Psoas muscle (tissue), 8 donors: ENCODE measurements around the gene MRTFB. TPM values are rescaled to one million over a fixed set of nuclear protein-coding genes. Genes with fewer than 3 reads are reported as not detected.

ENCODE experiments used
- ATAC-seq, 4 donors: fragments of 200-7000 bp; cut with Tn5 transposase; one replicate each; pipeline ENCODE4 v1.9.1; 2020; ENCODE audit warnings: moderate library complexity in 3 of 4, mild to moderate bottlenecking in 2 of 4
- DNase-seq, 2 donors: peaks; one replicate each; pipeline ENCODE4 v3.0.0-alpha.2; 2020
- H3K27ac ChIP-seq: fragments of 200-600 bp; one replicate; pipeline ENCODE4 v1.8.0; 2022
- H3K27me3 ChIP-seq, 3 donors: fragments of 200-600 bp in 1 of 3; one replicate each; pipeline versions ENCODE4 v1.6.1 to v1.8.0; 2013 to 2022; ENCODE audit warnings: low read length in 2 of 3, mild to moderate bottlenecking in 2 of 3, moderate library complexity in 1 of 3; ENCODE audit not compliant: insufficient read depth in 3 of 3
- H3K36me3 ChIP-seq, 2 donors: fragments of 200-600 bp in 1 of 2; one replicate each; pipeline versions ENCODE4 v1.6.1 to v1.8.0; 2013 to 2022; ENCODE audit warnings: low read depth in 1 of 2, mild to moderate bottlenecking in 1 of 2, moderate library complexity in 1 of 2; ENCODE audit not compliant: insufficient read depth in 1 of 2
- H3K4me1 ChIP-seq: fragments of 200-600 bp; one replicate; pipeline ENCODE4 v1.8.0; 2022
- H3K4me3 ChIP-seq: fragments of 200-600 bp; one replicate; pipeline ENCODE4 v1.8.0; 2022; ENCODE audit warnings: mild to moderate bottlenecking
- H3K9me3 ChIP-seq: fragments of 200-600 bp; one replicate; pipeline ENCODE4 v1.8.0; 2022
- WGBS, 3 donors: extraction: QIAGEN DNeasy Blood & Tissue Kit; methylation state at CpG; one replicate each; pipeline versions ENCODE4 v1.1.6 to v1.1.7; 2013; 5-methylcytosine and 5-hydroxymethylcytosine counted together
- intact Hi-C, 2 donors: fragments of 100-400 bp; cut with DNase I; formaldehyde crosslinking; loops; one replicate each; pipeline versions ENCODE4 v1.11.0 to v1.14.2; 2022
- polyA plus RNA-seq, 3 donors: library from polyadenylated mRNA; stranded (reverse); fragments of 200-250 nt; gene quantifications; one replicate each; pipeline ENCODE4 v1.2.3, GENCODE V29; 2013
- total RNA-seq, 4 donors: library from RNA; stranded (reverse); fragmentation: NEBNext Ultra II Directional in 2 of 4; extraction: Animal tissue kit (Norgen Biotek cat#: 25700) in 2 of 4; gene quantifications; one replicate each; pipeline versions ENCODE4 v1.2.1 to v1.2.4, GENCODE V29; 2021 to 2023
- TF ChIP-seq, protein P1 (sequence below): fragments of 200-600 bp; IDR thresholded peaks from one replicate; pipeline ENCODE4 v1.8.0; 2022; ENCODE audit warnings: antibody characterized with exemption
- donor health status: healthy with polysubstance abuse.
- donor health status: DM: no; HTN: no; CAD: no; lungs with moderate emphysema.
- donor health status: Bipolar disorder and iron deficiency.
- donor health status: healthy.
- donor health status: DM: yes; HTN: yes; CAD: no.
- donor health status: DM: no; HTN: no; CAD: no.
- donor health status: DM: no; HTN: no; CAD: no.
- donor health status: DM: yes; HTN: yes; CAD: no.

MRTFB gene
- total and polyA plus RNA-seq, 7 donors, result 2.7 to 26.3 (median 14.1) TPM

DNA sequence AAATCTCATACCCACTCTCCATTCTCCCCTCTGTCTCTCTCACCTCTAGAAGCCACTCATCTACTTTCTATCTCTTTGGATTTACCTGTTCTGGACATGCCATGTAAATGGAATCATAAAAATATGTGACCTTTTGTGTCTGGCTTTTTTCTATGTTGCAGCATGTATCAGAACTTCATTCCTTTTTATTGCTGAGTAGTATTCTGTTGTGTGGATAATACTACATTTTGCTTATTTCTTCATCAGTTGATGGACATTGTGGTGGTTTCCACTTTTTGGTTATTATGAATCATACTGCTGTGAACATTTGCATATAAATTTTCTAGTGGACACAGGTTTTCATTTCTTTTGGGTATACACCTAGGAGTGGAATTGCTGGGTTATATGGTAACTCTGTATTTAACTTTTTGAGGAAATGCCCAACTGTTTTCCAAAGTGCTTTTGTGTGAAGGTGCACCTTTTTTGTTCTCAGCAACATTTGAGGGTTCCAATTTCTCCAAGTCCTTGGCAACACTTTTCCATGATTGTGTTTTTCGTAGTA is 18.2 kb downstream of the MRTFB start:
- WGBS, 3 donors, result 88 to 94% (median 89%) methylated on average over 1 of the region's 1 CpG
- no peak for DNase-seq
- no peak overlapping the region for H3K27ac ChIP-seq

DNA sequence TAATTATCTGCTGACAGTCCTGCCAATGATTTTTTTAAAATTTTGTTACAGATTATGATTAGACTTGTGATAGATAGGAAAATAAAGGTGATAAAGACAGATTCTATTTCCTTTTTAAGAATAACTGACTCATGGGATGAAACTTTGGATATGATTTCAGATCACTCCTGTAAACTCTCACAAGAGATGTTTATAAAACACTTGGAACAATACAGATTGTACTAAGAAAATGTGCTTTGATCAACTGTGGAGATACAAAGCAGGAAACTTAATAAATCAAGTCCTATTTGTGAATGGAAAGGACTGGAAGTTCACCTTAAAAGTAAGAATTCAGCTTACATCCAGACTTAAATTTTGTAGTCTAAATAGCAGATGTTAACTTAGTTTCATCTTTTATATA is 21.4 kb downstream of the MRTFB start:
- ATAC-seq (no peak), DNase-seq (no peak)
- Histone ChIP-seq H3K27me3 (no peaks in the 10 kb centered on the region), H3K4me3 (no peak overlapping the region), H3K4me1 (peaks cover 59% of the 10 kb centered on the region), H3K36me3 (no peaks in the 10 kb centered on the region), H3K27ac (no peak overlapping the region), H3K9me3 (no peaks in the 10 kb centered on the region)
- TF ChIP-seq, protein P1, sequence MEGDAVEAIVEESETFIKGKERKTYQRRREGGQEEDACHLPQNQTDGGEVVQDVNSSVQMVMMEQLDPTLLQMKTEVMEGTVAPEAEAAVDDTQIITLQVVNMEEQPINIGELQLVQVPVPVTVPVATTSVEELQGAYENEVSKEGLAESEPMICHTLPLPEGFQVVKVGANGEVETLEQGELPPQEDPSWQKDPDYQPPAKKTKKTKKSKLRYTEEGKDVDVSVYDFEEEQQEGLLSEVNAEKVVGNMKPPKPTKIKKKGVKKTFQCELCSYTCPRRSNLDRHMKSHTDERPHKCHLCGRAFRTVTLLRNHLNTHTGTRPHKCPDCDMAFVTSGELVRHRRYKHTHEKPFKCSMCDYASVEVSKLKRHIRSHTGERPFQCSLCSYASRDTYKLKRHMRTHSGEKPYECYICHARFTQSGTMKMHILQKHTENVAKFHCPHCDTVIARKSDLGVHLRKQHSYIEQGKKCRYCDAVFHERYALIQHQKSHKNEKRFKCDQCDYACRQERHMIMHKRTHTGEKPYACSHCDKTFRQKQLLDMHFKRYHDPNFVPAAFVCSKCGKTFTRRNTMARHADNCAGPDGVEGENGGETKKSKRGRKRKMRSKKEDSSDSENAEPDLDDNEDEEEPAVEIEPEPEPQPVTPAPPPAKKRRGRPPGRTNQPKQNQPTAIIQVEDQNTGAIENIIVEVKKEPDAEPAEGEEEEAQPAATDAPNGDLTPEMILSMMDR, result no peak
- intact Hi-C loops, result no loop called here

More for the DNA sequence above, 18.2 kb downstream of the MRTFB start:
- Histone ChIP-seq H3K36me3 (no peaks in the 10 kb centered on the region), H3K9me3 (no peaks in the 10 kb centered on the region), H3K27me3 (no peaks in the 10 kb centered on the region), H3K4me3 (no peak overlapping the region), H3K4me1 (peaks cover 55% of the 10 kb centered on the region)
- ATAC-seq, result no peak
- intact Hi-C loops, result no loop called here
- TF ChIP-seq, protein P1, result no peak

DNA sequence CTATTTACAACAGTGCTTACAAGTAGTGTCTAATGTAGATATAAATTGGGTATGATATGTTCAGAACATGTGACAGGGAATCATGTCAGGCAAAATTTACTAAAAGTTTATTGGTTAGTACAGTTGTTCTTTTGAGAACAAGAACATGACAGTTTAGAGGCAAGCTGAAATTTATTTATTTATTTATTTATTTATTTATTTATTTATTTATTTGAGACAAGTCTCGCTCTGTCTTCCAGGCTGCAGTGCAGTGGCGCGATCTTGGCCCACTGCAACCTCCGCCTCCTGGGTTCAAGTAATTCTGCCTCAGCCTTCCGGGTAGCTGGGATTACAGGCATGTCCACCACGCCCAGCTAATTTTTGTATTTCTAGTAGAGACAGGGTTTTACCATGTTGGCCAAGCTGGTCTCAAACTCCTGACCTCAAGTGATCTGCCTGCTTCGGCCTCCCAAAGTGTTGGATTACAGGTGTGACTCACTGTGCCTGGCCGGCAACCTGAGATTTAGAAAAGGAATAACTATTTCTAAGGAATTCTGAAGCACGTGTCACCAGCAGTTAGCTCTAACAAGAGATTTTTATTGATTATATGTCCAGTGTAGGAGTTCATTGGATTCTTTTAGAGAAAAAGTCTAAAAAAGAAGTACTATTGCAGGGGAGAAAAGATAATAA is 24.9 kb downstream of the MRTFB start:
- no peaks in the 10 kb centered on the region for H3K9me3 ChIP-seq
- ATAC-seq (peak in 3 of 4 donors; percentile 39 to 66 (median 46)), DNase-seq (no peak)
- peaks cover 50% of the 10 kb centered on the region for H3K4me1 ChIP-seq
- 66 to 75% (median 67%) methylated on average over 9 of the region's 9 CpGs for WGBS, 3 donors
- H3K27ac ChIP-seq, result no peak overlapping the region
- H3K27me3 ChIP-seq, result no peaks in the 10 kb centered on the region
- intact Hi-C loops, result no loop called here
- no peak overlapping the region for H3K4me3 ChIP-seq
- TF ChIP-seq, protein P1, result no peak
- no peaks in the 10 kb centered on the region for H3K36me3 ChIP-seq

DNA sequence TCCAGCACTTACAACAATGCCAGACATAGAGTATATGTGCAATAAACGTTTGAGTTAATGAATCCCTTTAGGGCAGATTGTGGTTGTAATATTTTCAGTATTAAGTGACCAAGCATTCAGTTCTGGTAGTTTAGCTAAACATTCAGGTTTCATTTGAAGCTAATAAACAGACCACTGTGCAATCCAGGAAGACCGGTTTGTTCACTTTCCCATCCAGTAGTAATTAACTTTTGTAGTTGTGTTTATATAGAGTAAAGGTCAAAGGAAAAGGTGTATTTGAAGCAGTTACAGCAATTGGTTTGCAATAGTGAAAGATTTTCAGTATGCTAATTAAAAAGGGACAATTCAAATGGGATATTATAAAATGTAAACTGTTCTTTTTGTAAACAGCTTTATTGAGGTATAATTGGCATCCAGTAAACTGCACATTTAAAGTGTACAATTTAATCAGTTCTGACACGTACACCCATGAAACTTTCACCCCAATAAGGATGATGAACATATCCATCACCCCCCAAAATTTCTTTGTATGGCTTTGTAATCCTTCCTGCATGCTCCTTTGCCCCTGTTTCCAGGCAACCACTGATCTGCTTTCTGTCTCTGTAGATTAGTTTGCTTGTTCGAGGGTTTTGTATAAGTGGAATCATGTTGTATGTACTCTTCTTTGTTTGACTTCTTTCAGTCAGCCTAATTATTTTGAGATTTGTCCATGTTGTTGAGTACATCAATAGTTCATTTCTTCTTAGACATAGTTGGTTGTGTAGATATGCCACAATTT is 26.3 kb downstream of the MRTFB start:
- H3K36me3 ChIP-seq, result no peaks in the 10 kb centered on the region
- intact Hi-C loops, result no loop called here
- H3K4me1 ChIP-seq, result peaks cover 55% of the 10 kb centered on the region
- H3K27ac ChIP-seq, result no peak overlapping the region
- DNase-seq (no peak), ATAC-seq (no peak)
- H3K27me3 ChIP-seq, result no peaks in the 10 kb centered on the region
- H3K9me3 ChIP-seq, result no peaks in the 10 kb centered on the region
- H3K4me3 ChIP-seq, result no peak overlapping the region
- TF ChIP-seq, protein P1, result no peak
- 59 to 63% (median 61%) methylated on average over 4 of the region's 4 CpGs for WGBS, 3 donors
